GM10248 (cell line): ENCODE measurements around the gene GPR27.

Experiments used
- CTCF ChIA-PET: fragments of 300-600 bp; sonication (Branson Sonifier 250); formaldehyde crosslinking; extraction: SDS; loops from one replicate; lab custom pipeline; 2021; ENCODE audit warnings: antibody characterized with exemption; lab: Yijun Ruan, JAX
- POLR2A ChIA-PET: fragments of 350-650 bp; sonication (Branson Sonifier 250); formaldehyde crosslinking; extraction: SDS; loops from one replicate; lab custom pipeline; 2020; ENCODE audit warnings: antibody characterized with exemption; lab: Yijun Ruan, JAX
- DNase-seq: peaks from one replicate; pipeline ENCODE4 v3.0.0; 2012; ENCODE audit errors: extremely low spot score
- TF ChIP-seq, protein P1 (sequence below): IDR thresholded peaks from 2 replicates; pipeline ENCODE4 v1.5.1; 2012; ENCODE audit warnings: mild to moderate bottlenecking, low read depth; ENCODE audit errors: extremely low read depth, missing control alignments, control extremely low read depth

GPR27 gene

DNA sequence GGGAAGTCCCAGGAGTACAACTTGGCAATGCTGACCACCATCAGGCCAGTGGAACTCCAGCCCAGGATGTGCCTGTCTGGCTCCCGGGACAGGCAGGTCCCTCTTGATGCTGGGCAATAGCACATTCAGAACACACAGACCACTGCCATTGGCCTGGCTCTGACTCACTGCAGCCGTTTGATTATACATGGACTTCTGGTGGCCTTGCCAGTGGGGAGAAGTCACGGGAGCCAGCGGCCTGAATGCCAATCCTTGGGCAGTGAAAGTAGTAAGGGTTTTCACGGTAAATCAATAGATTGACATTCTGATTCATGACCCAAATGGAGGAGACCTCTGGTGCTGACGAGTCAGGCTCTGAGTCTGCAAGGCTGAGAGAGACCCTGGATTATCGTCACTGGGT lies 43.8 kb downstream of the GPR27 start:
- POLR2A ChIA-PET: no interaction called here
- TF ChIP-seq, protein P1, sequence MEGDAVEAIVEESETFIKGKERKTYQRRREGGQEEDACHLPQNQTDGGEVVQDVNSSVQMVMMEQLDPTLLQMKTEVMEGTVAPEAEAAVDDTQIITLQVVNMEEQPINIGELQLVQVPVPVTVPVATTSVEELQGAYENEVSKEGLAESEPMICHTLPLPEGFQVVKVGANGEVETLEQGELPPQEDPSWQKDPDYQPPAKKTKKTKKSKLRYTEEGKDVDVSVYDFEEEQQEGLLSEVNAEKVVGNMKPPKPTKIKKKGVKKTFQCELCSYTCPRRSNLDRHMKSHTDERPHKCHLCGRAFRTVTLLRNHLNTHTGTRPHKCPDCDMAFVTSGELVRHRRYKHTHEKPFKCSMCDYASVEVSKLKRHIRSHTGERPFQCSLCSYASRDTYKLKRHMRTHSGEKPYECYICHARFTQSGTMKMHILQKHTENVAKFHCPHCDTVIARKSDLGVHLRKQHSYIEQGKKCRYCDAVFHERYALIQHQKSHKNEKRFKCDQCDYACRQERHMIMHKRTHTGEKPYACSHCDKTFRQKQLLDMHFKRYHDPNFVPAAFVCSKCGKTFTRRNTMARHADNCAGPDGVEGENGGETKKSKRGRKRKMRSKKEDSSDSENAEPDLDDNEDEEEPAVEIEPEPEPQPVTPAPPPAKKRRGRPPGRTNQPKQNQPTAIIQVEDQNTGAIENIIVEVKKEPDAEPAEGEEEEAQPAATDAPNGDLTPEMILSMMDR: no peak
- CTCF ChIA-PET: no interaction called here
- no peak for DNase-seq

DNA sequence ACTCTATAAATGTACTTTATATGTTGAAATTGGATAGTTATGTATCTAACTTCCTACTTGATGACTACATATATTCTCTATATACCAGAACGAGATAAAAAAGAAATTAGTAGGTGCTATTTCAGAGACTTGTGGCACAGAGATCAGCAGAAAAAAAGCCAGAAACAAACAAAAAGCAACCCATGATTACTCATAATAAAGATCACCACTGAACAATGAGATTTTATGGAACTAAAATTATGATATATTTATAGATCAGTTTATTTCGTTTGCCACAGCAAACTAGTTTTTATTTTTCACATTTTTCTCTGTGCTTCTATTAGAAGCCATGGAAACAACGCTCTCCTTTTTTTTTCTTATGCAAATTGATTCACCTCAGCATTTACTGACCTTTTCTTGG lies 46.4 kb downstream of the GPR27 start:
- TF ChIP-seq, protein P1: no peak
- ChIA-PET POLR2A (no interaction called here), CTCF (no interaction called here)
- DNase-seq: no peak

DNA sequence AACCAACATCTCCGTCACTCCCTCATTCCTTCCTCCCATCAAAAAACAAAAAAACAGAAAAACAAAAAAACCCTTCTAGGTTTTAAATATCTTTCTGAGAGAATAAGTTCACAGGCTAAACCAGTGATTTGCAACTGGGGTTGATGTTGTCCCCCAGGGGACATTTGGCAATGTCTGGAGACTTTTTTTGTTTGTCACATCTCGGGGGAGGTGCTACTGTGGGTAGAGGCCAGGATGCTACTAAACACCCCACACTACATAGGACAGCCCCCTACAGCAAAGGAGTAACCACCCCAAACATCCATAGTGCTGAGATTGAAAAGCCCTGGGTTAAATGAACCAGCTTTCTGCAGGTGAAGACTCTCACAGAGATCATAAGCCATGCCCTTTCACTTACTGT lies 48.3 kb downstream of the GPR27 start:
- no peak for DNase-seq
- ChIA-PET CTCF (interaction anchor here (1.3 to 1.8 kb wide), 3 partner anchors 9 to 22 kb away, joined by 3 to 4 read pairs (median 3); no protein-coding TSS in a partner anchor), POLR2A (no interaction called here)
- TF ChIP-seq, protein P1: no peak

DNA sequence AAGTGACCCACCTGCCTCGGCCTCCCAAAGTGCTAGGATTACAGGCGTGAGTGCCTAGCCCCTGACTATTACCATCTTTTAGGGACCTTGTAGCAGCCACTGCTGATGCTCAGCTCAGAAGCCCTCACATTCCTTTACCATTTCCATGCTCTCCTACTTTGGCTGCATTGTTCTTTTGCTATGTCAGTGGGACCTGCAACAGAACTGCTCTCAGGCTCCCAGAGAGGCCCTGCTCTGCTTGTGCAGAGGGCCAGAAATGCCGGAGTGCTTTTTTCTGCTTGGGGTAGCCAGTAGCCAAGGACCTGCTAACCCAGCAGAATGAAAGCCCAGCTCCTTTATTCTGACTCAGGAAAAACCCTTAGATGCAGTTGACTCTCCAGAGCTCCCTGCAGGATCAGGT lies 49.6 kb downstream of the GPR27 start:
- ChIA-PET CTCF (interaction anchor here (1.8 kb wide), 1 partner anchor 11 kb away, joined by 4 read pairs; no protein-coding TSS in a partner anchor), POLR2A (no interaction called here)
- TF ChIP-seq, protein P1: no peak
- DNase-seq: no peak

DNA sequence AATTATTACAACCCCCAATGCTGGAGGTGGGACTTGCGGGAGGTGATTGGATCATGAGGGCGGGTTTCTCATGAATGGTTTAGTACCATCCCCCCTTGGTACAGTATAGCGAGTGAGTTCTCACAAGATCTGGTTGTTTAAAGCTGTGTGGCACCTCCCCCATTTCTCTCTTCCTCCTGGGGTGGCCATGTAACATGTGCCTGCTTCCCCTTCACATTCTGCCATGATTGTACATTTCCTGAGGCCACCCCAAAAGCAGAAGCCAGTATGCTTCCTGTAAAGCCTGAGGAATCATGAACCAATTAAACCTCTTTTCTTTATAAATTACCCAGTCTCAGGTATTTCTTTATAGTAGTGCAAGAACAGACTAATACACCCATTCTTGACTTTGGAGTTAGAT lies 51.5 kb downstream of the GPR27 start:
- ChIA-PET POLR2A (no interaction called here), CTCF (no interaction called here)
- TF ChIP-seq, protein P1: no peak
- DNase-seq: no peak

DNA sequence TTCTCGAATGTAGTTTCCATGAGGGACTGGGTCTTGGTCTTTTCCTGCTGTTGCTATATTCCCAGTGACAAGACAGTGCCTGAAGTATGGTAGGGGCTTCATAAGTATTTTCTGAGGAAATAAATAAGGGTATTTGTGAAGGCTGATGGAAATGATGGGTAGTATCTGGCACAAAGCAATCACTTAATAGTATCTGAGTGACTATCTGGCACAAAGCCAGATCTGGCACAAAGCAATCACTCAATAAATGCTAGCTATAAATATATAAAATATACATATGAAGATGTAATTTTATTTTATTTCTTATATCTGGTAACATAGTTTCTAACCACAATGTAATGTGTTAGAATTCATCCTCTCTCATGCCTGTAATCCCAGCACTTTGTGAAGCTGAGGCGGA lies 52.0 kb downstream of the GPR27 start:
- CTCF ChIA-PET: no interaction called here
- no peak for DNase-seq
- POLR2A ChIA-PET: no interaction called here
- TF ChIP-seq, protein P1: no peak
